NOMO-1 treated with dmso at 0.1 percent for 144 hours (cell line): ENCODE measurements around the gene GPR151.
"Not testable (repeated sequence)": the region's sequence is repeated elsewhere in the genome, so short reads cannot be mapped to it uniquely, and the experiment has no call there.

Experiments
- DNase-seq: peaks from one replicate; lab custom pipeline; 2025; ENCODE audit not compliant: unreplicated experiment; lab: John Stamatoyannopoulos, UW

The GPR151 gene

DNA sequence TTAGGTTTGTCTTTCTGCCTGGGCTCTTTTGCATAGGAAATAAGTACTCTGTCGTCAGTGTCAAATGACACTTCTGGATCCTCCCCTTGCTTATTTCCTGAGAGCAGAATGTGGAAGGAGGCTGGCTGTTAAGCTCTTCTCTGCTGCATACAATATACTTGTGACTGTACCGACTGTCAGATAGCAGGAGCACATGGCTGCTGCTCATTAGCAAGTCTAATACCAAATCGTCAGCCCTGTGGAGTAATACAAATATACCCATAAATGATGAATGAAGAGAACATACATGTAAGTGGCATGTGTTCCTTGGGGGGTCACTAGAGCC lies at the start of gene GPR151:
TSS of gene GPR151 (minus strand) at position 40 of the 325 bp plus-strand sequence. CDS start 77 bp downstream, outside the sequence.
- DNase-seq = no peak

DNA sequence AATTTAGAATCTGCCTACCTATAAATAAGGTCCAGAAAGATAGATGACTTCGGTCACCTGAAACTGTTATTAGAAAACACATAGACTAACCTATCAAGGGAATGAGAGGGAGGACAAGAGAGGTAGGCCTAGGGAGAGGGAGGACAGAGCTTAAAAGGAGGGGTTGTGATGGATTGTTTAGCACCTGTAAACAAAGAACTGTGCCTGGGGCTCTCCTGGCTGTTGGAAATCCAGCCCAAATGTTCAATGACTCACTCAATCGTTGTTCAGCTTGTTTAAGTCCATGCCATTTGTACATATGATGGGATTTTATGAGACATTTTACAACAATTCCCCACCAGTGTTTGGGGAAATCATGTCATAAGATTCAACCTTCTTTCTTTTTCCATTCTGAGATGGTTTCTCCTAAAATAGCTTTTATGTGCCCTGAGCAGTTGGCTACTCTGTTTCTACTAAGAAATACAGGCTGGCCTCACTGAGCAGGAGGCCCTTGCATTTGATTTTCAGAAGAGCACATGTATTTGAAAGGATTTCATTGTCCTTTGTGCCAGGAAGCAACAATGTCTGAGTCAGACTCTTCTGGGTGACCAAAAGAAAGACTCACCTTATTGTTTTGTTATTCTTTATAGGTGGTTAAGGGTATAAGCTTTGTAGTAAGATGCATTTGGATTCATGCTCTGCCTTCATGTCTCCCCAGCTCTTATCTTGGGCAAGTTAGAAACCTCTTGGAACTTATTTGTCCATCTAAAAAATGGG lies 48.2 kb upstream of the GPR151 start:
- no peak for DNase-seq

DNA sequence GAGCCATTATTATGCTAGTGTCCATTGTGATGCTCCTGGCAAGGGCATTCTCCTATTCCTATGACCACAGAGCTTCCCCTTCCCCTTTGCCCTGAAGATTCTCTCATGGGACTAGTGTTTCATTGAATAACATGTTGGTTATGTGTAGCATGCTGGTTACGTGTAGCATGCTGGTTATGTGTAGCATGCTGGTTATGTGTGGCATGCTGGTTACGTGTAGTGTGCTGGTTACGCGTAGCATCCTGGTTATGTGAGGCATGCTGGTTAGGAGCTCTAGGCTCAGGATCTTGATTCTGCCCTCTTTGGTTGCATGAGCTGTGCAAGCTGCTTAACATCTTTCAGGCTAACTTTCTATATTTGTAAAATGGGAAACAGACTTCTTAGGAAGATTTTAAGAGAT lies 46.5 kb upstream of the GPR151 start:
- no peak for DNase-seq

DNA sequence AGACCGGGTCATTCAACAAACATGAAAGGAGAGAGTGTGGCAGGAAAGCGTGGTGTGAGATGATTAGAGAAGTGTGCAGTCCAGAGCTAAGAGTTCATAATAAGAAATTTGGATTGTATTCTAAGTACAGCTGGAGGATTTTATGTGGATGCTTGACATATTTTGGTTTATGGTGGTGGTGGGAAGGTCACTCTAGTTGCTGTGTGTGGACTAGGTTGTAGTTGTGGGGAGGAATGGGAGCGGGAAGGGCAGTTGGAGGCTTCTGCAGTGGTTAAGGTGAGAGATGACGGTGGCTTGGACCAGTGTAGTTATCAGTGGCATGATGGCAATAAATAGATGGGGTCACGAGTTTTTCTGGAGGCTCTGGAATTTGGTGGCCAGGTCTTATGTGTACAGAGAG lies 45.7 kb upstream of the GPR151 start:
- no peak for DNase-seq

DNA sequence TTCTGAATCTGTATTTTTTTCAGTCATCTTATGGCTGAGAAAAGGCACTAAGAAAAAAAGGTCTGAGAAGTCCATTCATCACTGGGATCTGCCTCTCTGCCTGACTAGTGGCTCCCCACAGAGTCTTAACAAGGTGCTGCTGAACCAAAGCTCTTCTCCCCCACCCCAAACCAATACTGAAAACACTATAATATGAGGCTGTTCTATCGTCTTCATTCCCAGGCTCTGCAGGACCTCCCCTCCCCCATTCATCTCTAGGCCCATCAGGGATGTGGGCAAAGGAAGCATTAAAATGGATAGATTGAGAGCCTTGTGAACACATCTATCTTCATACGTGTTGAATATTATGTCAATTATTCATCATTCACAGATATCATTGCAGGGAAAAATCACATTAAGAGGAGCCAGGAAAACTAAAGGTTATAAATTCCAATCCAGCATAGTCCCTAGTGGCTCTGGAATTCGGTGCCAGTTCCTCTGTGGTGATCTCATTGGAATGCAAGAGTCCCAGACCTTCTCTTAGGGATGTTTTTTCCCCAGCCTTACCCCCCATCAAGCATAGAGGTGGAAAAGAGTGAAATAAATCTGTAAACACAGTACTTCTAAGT lies 44.3 kb upstream of the GPR151 start:
- DNase-seq = no peak

DNA sequence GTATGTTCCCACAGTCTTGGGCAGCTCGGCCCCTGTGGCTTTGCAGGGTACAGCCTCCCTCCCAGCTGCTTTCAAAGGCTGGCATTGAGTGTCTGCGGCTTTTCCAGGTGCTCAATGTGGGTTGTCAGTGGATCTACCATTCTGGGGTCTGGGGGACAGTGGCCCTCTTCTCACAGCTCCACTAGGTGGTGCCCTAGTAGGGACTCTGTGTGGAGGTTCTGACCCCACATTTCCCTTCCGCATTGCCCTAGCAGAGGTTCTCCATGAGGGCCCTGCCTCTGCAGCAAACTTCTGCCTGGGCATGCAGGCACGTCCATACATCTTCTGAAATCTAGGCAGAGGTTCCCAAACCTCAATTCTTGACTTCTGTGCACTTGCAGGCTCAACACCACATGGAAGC lies 40.9 kb upstream of the GPR151 start:
- not testable (repeated sequence) for DNase-seq

DNA sequence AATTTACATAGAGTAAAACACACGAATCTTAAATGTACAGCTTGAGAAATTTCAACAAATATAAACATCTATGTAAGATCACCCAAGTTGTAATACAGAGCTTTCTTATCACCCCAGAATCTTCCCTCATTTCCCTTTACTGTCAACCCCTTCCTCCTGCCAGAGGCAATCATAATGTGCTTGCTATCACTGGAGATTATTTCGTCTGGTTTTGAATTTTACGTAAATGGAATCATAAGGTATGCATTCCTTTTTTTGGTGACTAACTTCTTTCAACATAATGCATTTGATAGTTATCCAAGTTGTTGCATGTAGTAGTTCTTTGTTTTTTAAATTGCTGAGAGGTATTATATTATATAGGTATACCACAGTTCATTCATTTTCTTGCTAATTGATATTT lies 37.5 kb upstream of the GPR151 start:
- DNase-seq = no peak

DNA sequence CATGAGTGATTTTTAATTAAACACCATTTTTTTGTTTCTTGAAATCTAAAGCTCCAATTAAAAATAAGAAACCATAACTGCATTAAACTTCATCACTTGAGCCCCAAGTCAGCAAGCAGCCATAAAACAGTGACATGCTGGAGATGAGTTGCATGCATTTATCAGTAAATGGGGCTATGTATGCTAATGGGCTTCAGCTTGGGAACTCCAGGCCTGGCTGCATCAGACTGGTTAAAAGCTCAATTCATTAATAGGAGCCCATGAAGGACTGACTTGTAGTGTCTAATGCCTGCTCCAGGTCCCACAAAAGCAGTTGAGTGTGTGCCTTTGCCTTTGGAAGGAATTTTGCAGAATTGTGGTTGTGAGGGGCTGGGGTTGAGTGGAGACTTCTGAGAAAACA lies 33.6 kb upstream of the GPR151 start:
- DNase-seq = no peak

DNA sequence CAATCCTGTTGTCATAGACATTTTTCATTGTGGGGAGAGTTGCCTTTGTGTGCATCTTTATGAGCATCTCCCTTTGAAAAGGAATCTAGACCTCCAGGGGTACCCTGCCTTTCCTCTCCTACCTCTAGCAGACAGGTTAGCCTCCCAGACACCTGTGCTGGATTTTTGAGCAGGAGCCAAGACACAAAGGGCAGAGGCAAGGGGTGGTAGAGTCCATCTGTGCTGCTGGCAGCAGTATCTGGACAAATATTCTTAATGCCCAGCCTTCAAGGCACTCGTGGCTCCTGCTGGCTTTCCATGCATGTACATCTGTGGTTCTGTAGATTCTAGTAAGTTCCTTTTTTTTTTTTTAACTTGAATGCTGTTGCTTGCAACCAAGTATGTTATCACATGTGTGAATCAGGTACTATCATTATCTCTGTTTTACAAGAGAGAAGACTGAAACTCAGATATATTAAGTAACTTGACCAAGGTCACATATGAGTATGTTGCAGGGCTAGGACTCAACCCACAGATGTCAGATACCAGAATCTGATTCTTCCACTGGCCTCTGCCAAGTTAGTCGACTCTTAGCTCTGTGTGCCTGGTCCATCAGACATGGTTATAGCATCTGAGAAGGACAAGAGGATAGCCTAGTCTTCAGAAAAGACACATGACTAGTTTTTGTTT lies 32.9 kb upstream of the GPR151 start:
- no peak for DNase-seq

DNA sequence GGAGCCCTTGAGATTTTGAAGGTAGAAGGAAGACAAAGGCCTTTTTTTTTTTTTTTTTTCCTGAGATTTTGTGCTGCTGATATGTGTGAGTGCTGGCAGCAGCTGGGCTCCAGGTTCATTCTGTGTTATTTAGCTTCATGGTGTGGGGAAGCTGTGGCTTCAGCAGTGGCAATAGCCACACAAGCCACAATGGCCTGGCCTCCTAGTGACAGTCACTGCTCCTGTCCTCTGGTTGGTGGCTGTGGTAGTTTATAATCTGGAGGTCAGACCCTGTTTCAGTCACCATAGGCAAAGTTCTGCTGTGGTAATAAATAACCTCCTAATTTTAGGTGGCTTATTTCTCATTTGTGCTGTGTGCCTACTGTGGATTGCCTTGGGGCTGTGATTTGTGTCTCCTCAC lies 28.2 kb upstream of the GPR151 start:
- DNase-seq = no peak

DNA sequence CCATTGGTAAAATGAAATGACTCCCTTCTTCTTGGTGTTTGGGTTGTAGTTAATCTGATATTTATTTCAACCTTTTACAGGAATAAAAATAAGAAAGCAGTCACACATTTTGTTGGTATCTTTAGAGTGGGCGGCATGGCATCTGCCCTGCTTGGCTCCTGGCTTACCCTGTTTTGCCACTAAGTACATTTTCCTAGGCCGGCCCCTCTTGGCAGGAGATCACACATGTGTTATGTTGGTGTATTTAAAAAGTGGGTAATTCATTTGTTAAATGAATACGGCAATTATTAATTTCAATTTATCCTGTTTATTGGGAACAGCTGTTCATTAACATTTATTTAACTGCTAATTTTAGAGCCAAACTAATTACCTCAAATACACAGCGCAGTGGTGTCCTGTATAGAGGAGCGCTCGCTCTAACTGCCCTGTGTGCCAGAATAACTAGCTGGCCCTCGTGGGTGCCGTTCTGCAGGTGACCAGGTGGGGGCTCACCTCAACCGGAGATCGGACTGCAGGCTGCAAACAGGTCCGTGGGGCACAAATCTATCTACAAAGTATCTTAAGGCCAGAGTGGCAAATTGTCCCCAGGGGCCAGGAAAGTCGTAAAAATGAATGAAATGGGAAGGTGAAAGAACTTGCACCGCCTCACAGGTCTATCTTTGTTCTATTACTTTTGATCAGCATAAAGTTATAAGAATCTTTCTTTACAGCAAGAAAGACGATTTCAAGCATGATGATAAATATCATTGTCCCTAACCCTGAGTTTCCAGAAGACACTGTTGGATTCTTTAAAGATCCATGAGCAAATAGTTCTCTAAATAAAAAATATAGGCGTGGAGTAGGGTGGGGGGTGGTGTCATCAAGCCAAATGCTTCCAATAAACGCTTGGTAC lies 26.2 kb upstream of the GPR151 start:
- DNase-seq = peak; percentile 34

DNA sequence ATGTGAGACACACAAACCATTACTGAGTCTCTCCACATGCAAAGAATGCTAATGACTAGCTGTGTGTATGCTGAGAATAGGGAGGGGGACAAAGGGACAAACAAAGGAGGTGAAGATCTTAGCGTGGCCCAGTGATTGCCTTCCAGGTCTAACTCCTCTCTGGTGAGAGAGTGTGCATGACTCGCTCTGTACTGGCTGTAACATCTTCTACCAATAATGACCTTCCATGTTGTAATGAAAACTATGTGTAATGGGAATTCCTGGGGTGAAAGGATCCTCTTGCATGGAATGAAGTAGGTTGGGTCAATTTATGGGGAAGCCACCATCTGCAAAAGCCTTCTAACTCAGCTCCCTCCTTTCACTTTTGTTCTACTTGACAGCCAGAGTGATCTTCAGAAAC lies 24.4 kb upstream of the GPR151 start:
- no peak for DNase-seq

DNA sequence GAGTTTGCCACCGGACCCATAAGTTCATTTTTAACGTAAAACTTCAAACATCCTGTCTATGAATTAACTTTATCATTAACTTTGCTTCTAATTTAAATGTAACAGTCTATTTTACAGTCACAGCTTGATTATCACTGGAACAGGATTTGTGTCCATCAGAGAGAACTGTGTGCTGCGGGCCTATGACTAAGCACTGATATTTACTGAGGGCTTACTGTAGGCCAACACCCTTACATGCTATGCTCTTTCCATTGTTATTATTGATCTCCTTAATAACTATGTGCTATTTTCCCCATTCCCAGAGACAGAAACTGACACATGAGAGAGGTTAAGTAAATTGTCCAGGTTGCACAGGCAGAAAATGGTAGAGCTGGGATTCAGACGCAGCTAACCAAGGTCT lies 24.0 kb upstream of the GPR151 start:
- no peak for DNase-seq

DNA sequence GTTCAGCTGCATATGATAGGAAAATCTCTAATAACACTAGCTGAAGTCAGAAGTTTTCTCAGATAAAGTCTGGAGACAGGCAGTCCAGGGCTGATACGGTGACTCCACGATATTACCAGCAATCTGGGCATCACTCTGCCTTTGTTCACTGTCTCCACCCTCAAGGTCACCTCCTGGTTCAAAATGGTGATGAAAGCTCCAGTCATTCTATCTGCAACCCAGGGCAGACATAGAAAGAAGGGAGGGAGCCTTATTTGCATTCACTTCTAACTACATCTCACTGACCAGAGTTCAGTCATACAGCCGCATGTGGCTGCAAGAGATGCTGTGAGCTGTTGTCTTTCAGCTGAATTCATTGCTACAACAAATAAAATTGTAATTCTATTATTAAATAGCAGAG lies 22.4 kb upstream of the GPR151 start:
- DNase-seq = no peak

DNA sequence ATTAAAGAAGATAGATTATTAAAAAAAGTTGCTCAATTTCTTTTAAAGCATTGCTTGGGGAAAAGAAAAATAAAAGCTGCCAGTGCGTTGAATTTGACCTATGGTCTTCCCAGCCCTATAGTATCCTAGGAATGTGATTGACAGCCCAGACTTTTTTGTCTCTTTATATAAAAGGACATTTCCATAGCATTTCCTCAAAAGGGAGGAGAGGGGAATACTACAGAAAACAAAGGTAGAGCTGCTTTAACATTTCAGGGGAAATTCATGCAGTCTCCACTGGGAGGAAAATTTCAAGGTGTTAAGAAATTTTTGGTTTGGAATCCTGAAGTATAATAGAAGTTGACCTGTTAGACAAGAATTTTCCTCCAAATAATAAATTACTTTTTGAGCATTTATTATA lies 17.9 kb upstream of the GPR151 start:
- DNase-seq = no peak

DNA sequence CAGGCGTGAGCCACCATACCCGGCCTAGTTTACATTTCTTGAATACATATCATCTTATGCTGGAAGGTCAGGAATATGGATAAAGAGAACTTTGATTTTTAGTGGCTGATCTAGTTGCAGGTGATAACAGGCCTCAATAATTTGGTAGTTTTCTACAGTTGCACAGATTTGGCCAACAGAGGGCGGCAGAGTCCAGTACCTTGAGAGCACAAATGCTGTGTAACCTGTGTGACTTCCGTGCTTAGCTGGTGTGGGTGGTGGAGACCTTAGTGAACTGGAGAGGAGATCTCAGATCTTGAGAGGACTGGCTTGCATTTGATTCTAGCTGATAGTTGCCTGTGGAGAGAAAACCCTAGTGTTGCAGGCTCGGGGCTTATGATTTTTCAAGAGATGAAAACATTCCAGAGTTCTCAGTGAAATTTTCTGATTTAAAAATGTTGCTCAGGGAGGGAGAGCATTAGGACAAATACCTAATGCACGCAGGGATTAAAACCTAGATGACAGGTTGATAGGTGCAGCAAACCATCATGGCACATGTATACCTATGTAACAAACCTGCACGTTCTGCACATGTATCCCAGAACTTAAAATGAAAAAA lies 17.4 kb upstream of the GPR151 start:
- peak; percentile 63 for DNase-seq

DNA sequence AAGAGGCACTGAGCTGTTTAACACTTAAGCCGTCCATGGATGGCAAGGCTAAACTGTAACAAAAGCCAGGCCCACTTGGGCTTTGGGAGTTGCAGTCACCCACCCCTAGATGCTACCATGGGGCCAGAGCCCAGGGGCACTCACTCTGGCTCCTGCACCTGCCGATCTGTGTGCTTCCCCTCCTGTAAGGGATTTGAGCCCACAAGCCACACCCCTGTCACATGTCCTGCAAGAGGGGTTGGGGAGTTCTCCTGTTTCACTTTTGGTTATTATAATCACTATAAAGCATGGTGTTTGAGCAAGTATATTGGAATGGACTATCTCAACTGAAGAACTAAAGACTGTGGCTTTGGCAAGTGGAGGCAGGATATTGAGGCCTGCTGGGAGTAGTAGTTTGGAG lies 14.0 kb upstream of the GPR151 start:
- no peak for DNase-seq

DNA sequence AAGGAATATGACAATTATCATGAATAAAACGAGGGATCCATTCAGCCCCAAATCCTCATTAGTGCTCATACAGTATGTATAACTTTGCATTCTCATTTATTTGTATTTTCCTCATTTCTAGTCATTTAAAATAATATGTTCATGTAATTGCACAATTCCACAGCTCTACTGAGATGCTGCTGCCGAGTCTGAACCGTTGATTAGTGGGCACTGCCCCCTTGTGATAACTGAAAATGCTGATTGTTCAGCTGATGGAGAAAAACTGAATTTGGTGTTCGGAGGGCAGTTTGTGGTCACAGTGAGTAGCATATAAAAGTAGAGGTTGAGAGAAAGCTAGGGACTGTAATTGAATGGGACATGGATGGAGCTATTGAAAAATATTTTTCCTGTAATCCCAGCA lies 12.2 kb upstream of the GPR151 start:
- no peak for DNase-seq

DNA sequence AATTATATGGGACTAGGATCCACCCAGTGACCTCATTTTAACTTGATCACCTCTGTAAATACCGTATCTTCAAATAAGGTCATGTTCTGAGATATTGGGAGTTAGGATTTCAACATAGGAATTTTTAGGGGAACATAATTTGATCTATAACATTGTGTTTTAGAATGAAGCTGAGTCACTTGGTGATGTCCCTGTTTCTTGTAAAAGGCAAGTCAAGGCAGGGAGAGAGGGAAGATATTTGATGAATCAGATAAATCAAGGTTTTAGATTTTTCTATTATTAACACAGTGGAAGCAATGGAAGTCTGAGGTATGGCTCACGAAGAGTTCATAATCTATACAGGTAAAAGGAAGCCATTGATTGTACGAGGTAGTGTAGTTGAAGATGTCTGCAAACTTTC lies 11.8 kb upstream of the GPR151 start:
- no peak for DNase-seq

DNA sequence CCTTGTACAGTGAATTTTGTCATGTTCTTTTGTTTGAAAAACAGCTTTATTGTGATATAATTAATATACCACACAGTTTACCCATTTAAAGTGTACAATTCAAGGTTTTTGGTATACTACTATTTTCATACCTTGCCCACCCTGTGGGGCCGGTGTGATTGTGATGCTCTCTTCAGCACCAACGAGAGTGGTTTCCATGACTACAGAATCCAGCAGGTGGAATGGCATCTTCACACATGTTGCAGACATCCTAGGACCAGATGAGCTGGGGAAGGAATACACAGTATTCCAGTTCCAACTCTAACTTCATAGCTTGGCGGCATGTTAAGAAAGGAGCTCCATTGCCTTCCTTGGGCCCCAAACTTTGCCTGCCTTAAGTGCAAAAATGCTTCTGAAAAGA lies 7.7 kb upstream of the GPR151 start:
- DNase-seq = no peak

DNA sequence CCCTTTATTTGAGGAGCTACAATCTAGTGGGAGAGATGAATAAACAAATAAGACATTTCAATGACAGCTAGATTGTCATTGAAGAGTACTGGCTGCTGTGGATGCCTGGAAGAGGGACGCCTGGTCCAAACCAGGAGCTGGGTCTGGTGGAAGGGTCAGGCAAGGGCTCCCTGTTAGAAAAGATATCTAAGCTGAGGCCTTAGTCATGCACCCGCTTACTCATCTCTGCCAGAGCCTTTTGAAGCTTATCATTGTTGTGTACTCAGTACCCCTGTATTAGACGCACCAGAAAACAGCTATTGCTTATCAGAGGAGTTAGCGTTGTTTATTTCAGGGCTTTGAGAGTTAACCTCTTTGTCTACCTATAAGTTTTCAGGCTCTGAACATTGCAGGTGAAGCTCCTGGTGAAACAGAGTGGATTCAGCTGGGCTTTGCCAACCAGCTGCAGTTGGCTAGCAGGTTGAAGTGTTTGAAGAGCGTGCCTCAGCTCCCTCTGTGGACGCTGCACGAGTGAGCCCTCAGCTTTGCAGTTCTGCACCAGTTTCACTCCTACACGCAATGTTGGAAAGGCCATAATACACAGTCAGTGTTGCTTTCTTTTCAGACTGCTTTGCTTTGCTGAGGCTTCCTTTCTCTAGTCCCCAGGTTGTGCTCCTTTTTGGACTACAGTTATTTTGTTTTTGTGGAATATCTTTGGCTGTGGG lies 5.6 kb upstream of the GPR151 start:
- DNase-seq = no peak
